GM18499 (cell line): ENCODE measurements around the gene CYP2C9.

Experiments
- ATAC-seq: cut with Tn5 transposase; IDR thresholded peaks from one replicate; pipeline ENCODE4 v1.9.1; 2021; ENCODE audit warnings: moderate number of reproducible peaks; ENCODE audit not compliant: insufficient read depth, unreplicated experiment

CYP2C9 gene

GRCh38 chr10:95035332-95036295 lies 97.2 kb downstream of the CYP2C9 start:
- no peak for ATAC-seq

DNA sequence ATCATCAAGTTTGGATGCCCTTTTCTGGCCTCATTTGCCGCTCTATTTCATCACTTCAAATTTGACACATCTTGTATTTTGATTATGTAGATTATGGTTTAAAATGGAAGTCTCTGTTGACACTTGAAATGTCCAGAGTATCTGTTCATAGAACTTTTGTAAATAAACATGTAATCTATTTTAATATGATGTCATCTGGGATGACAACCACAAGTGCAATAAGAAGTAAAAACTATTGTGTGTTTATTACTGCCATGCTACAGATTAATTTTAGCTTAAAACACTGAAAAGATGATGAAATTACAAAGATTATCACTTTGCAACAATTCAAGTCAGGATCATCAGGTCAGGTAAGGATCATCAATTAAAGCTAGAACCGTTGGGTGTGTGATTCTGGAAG lies 100.8 kb downstream of the CYP2C9 start:
- ATAC-seq, result no peak
